CD4-positive, alpha-beta memory T cell (primary cell): ENCODE data around the gene ADSS2. TPM values are rescaled to one million over a fixed set of nuclear protein-coding genes. Genes with fewer than 3 reads are reported as not detected.

Source experiments
- CTCF ChIA-PET: fragments of 350-600 bp; sonication (Branson Sonifier 250); formaldehyde crosslinking; loops from one replicate; lab custom pipeline; 2021; ENCODE audit warnings: inconsistent platforms; ENCODE audit not compliant: partially characterized antibody; lab: Charles Lee
- POLR2A ChIA-PET: fragments of 350-600 bp; sonication (Branson Sonifier 250); formaldehyde crosslinking; loops from one replicate; lab custom pipeline; 2021; ENCODE audit not compliant: partially characterized antibody; lab: Charles Lee
- DNase-seq, 5 donors: peaks; one replicate each; pipeline versions ENCODE4 v3.0.0 to v3.0.0-alpha.2; 2020 to 2022; ENCODE audit warnings: mixed read lengths in 1 of 5
- H3K27ac ChIP-seq: one replicate; pipeline ENCODE4 v1.7.0; 2013; ENCODE audit warnings: low read depth, low read length
- H3K27me3 ChIP-seq: 2 replicates; pipeline ENCODE4 v1.7.0; 2013; ENCODE audit warnings: mild to moderate bottlenecking, low read length, moderate library complexity; ENCODE audit not compliant: insufficient read depth
- H3K36me3 ChIP-seq: 2 replicates; pipeline ENCODE4 v1.7.0; 2013; ENCODE audit warnings: mild to moderate bottlenecking, low read length, moderate library complexity; ENCODE audit not compliant: insufficient read depth
- H3K4me1 ChIP-seq: 2 replicates; pipeline ENCODE4 v1.7.0; 2013; ENCODE audit warnings: mild to moderate bottlenecking, low read length, moderate library complexity; ENCODE audit not compliant: insufficient read depth
- H3K4me3 ChIP-seq, 2 donors: one replicate each; pipeline ENCODE4 v1.7.0; 2013; ENCODE audit warnings: low read length in 2 of 2, mild to moderate bottlenecking in 1 of 2
- H3K9me3 ChIP-seq, 2 donors: one replicate each; pipeline ENCODE4 v1.7.0; 2013; ENCODE audit warnings: low read length in 2 of 2, control low read depth in 1 of 2; ENCODE audit not compliant: control insufficient read depth in 1 of 2
- H3K27ac Mint-ChIP-seq, 7 donors: one replicate each; pipeline ENCODE4 v1.8.0; 2020 to 2021; ENCODE audit warnings: mixed read lengths in 7 of 7, mild to moderate bottlenecking in 6 of 7, inconsistent platforms in 3 of 7, moderate library complexity in 3 of 7
- H3K27me3 Mint-ChIP-seq, 2 donors: one replicate each; pipeline ENCODE4 v1.8.0; 2020 to 2021; ENCODE audit warnings: mixed read lengths in 2 of 2
- H3K36me3 Mint-ChIP-seq, 2 donors: one replicate each; pipeline ENCODE4 v1.8.0; 2020 to 2021; ENCODE audit warnings: mixed read lengths in 2 of 2, inconsistent platforms in 1 of 2, mild to moderate bottlenecking in 1 of 2
- H3K4me1 Mint-ChIP-seq, 4 donors: one replicate each; pipeline ENCODE4 v1.8.0; 2020 to 2021; ENCODE audit warnings: mixed read lengths in 4 of 4, mild to moderate bottlenecking in 1 of 4
- H3K4me3 Mint-ChIP-seq, 8 donors: one replicate each; pipeline ENCODE4 v1.8.0; 2020 to 2021; ENCODE audit warnings: mixed read lengths in 8 of 8, mild to moderate bottlenecking in 7 of 8, moderate library complexity in 6 of 8, inconsistent platforms in 3 of 8
- H3K9me3 Mint-ChIP-seq, 8 donors: one replicate each; pipeline ENCODE4 v1.8.0; 2020 to 2021; ENCODE audit warnings: mixed read lengths in 8 of 8, mild to moderate bottlenecking in 5 of 8, inconsistent platforms in 3 of 8, moderate library complexity in 1 of 8
- intact Hi-C: fragments of 100-400 bp; cut with micrococcal nuclease; formaldehyde crosslinking; loops from one replicate; pipeline ENCODE4 v1.15.1; 2023
- polyA plus RNA-seq, 2 donors: library from polyadenylated mRNA; unstranded; fragments of 300-500 nt; fragmentation: Illumina TruSeq; gene quantifications; one replicate each; pipeline ENCODE4 v1.2.3, GENCODE V29; 2021
- total RNA-seq, 2 experiments: library from RNA; stranded (reverse); gene quantifications; one replicate each; pipeline ENCODE4 v1.2.3, GENCODE V29; 2021

The ADSS2 gene
- total and polyA plus RNA-seq, 4 experiments from 2014 or later: 26.9 to 65.4 (median 48.0) TPM

GRCh38 chr1:244473059-244473605 is 21.4 kb upstream of the ADSS2 start:
- Histone ChIP-seq H3K9me3 (no peaks in the 10 kb centered on the region), H3K27me3 (no peaks in the 10 kb centered on the region), H3K27ac (no peak overlapping the region), H3K4me3 (no peak overlapping the region), H3K36me3 (no peaks in the 10 kb centered on the region), H3K4me1 (no peaks in the 10 kb centered on the region)
- intact Hi-C loops: no loop called here
- H3K27ac Mint-ChIP-seq: no peak overlapping the region
- no peaks in the 10 kb centered on the region for H3K4me1 Mint-ChIP-seq
- DNase-seq: no peak
- H3K36me3 Mint-ChIP-seq: peaks cover 0 to 7% of the 10 kb centered on the region in 2 donors
- H3K4me3 Mint-ChIP-seq: no peak overlapping the region
- ChIA-PET CTCF (no interaction called here), POLR2A (no interaction called here)
- peaks cover 0 to 3% (median 0%) of the 10 kb centered on the region in 8 donors for H3K9me3 Mint-ChIP-seq
- H3K27me3 Mint-ChIP-seq: no peaks in the 10 kb centered on the region

GRCh38 chr1:244466724-244467123 is 15.0 kb upstream of the ADSS2 start:
- intact Hi-C loops: no loop called here
- H3K36me3 ChIP-seq: no peaks in the 10 kb centered on the region
- Mint-ChIP-seq H3K36me3 (no peaks in the 10 kb centered on the region), H3K4me3 (no peak overlapping the region), H3K27ac (no peak overlapping the region), H3K4me1 (no peaks in the 10 kb centered on the region), H3K27me3 (no peaks in the 10 kb centered on the region), H3K9me3 (peaks cover 0 to 1% (median 0%) of the 10 kb centered on the region in 8 donors)
- no peak overlapping the region for H3K27ac ChIP-seq
- H3K4me3 ChIP-seq: no peak overlapping the region
- POLR2A ChIA-PET: no interaction called here
- CTCF ChIA-PET: no interaction called here
- no peak for DNase-seq
- no peaks in the 10 kb centered on the region for H3K27me3 ChIP-seq
- H3K4me1 ChIP-seq: no peaks in the 10 kb centered on the region
- no peaks in the 10 kb centered on the region for H3K9me3 ChIP-seq

- H3K36me3 Mint-ChIP-seq: peaks cover 0 to 1% of the 10 kb centered on the region in 2 donors
- Histone ChIP-seq H3K4me1 (peaks cover 9% of the 10 kb centered on the region), H3K36me3 (no peaks in the 10 kb centered on the region), H3K27me3 (no peaks in the 10 kb centered on the region), H3K4me3 (peak within 1 kb of the TSS; percentile 70 to 89), H3K9me3 (no peaks in the 10 kb centered on the region), H3K27ac (peak within 1 kb of the TSS; percentile 70)
- peak within 1 kb of the TSS; percentile 78 to 90 (median 84) for H3K4me3 Mint-ChIP-seq
- peaks cover 7 to 14% (median 11%) of the 10 kb centered on the region in 4 donors for H3K4me1 Mint-ChIP-seq
- ChIA-PET CTCF (interaction anchor here (0.5 to 1.2 kb wide), 3 partner anchors 8 to 17 kb away, joined by 3 read pairs; no protein-coding TSS in a partner anchor), POLR2A (interaction anchor here (0.7 to 3.7 kb wide), 13 partner anchors 9 to 1206 kb away, joined by 3 to 29 read pairs (median 7); partner anchors contain the start of genes ADSS2, CEP170, COX20 and DESI2)
- H3K9me3 Mint-ChIP-seq: no peaks in the 10 kb centered on the region
- H3K27ac Mint-ChIP-seq: peak within 1 kb of the TSS; percentile 62 to 98 (median 88)
- DNase-seq: peak; percentile 72 to 80 (median 77)
- H3K27me3 Mint-ChIP-seq: no peaks in the 10 kb centered on the region
- intact Hi-C loops: loop anchor here (1.0 kb wide), 1 partner anchor 9 kb away; no protein-coding TSS in a partner anchor
These were observed 9.7 kb upstream of the ADSS2 start, which contains the start of gene CATSPERE for GRCh38 chr1:244461245-244462071. Gene CATSPERE, plus strand, starts transcription at chr1:244461273. Its CDS starts 157 bp downstream, at chr1:244461430.

DNA sequence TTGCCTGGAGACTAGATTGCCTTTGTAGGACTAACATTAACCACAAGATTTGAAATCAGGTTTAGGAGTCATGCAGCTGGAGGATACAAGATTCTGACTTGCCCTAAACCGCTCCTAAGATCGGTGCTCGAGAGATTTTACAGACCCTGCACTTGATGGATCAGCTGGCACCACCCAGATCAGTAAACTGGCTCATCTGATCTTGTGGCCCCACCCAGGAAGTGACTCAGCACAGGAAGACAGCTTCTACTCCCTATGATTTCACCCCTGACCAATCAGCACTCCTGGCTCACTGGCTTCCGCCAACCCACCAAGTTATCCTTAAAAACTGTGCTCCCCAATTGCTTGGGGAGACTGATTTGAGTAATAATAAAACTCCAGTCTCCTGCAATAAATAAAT is 8.5 kb upstream of the ADSS2 start:
- POLR2A ChIA-PET: interaction anchor here (1.1 to 3.7 kb wide), 3 partner anchors 8 to 375 kb away, joined by 5 to 18 read pairs (median 8); partner anchors contain the start of genes ADSS2 and COX20
- peaks cover 7 to 14% (median 11%) of the 10 kb centered on the region in 4 donors for H3K4me1 Mint-ChIP-seq
- H3K4me3 ChIP-seq: no peak overlapping the region
- H3K27ac ChIP-seq: no peak overlapping the region
- peaks cover 0 to 1% of the 10 kb centered on the region in 2 donors for H3K36me3 Mint-ChIP-seq
- intact Hi-C loops: no loop called here
- no peaks in the 10 kb centered on the region for H3K36me3 ChIP-seq
- H3K9me3 Mint-ChIP-seq: no peaks in the 10 kb centered on the region
- no peaks in the 10 kb centered on the region for H3K9me3 ChIP-seq
- peaks cover 9% of the 10 kb centered on the region for H3K4me1 ChIP-seq
- H3K4me3 Mint-ChIP-seq: peak overlapping the region in 7 of 8 donors; percentile 53 to 75 (median 63)
- H3K27ac Mint-ChIP-seq: peak overlapping the region; percentile 29 to 71 (median 61)
- CTCF ChIA-PET: no interaction called here
- no peak for DNase-seq
- H3K27me3 Mint-ChIP-seq: no peaks in the 10 kb centered on the region
- no peaks in the 10 kb centered on the region for H3K27me3 ChIP-seq

GRCh38 chr1:244458781-244459180 is 7.1 kb upstream of the ADSS2 start:
- intact Hi-C loops: no loop called here
- H3K36me3 ChIP-seq: no peaks in the 10 kb centered on the region
- POLR2A ChIA-PET: no interaction called here

DNA sequence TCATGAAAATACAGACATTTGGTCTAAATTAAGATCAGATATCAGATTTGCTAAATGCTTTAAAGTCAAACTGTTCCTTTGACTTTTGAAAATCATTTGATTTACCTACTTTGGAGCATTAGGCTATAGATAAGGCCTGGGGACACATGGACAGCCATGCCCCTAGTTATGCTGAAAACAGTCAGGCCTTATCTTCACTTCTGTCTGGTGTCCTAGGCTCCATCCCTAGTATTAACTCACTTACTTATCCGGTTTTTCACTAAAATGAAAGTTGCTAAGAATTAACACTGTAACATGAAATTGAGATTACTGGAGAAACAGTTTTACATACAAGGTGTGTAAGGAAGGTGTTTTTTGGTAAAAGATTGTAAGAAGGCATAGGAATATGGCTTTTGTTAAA is 4.9 kb upstream of the ADSS2 start:
- no peaks in the 10 kb centered on the region for H3K9me3 ChIP-seq
- POLR2A ChIA-PET: no interaction called here

More at GRCh38 chr1:244458781-244459180, 7.1 kb upstream of the ADSS2 start:
- CTCF ChIA-PET: interaction anchor here (1.0 kb wide), 1 partner anchor 9 kb away, joined by 3 read pairs; no protein-coding TSS in a partner anchor
- DNase-seq: no peak
- peaks cover 9% of the 10 kb centered on the region for H3K4me1 ChIP-seq
- Mint-ChIP-seq H3K9me3 (no peaks in the 10 kb centered on the region), H3K27ac (no peak overlapping the region), H3K4me1 (peaks cover 7 to 19% (median 11%) of the 10 kb centered on the region in 4 donors), H3K36me3 (peaks cover 0 to 1% of the 10 kb centered on the region in 2 donors), H3K27me3 (no peaks in the 10 kb centered on the region), H3K4me3 (no peak overlapping the region)
- H3K9me3 ChIP-seq: no peaks in the 10 kb centered on the region
- H3K27me3 ChIP-seq: no peaks in the 10 kb centered on the region
- H3K27ac ChIP-seq: no peak overlapping the region
- H3K4me3 ChIP-seq: no peak overlapping the region

GRCh38 chr1:244454412-244454811 is 2.7 kb upstream of the ADSS2 start:
- Histone ChIP-seq H3K9me3 (no peaks in the 10 kb centered on the region), H3K36me3 (no peaks in the 10 kb centered on the region), H3K4me3 (no peak overlapping the region), H3K27ac (no peak overlapping the region), H3K27me3 (no peaks in the 10 kb centered on the region), H3K4me1 (peaks cover 16% of the 10 kb centered on the region)
- CTCF ChIA-PET: no interaction called here
- H3K4me3 Mint-ChIP-seq: peak overlapping the region in 1 of 8 donors; percentile 1
- peaks cover 8 to 15% of the 10 kb centered on the region in 2 donors for H3K36me3 Mint-ChIP-seq
- POLR2A ChIA-PET: interaction anchor here (0.6 kb wide), 1 partner anchor 184 kb away, joined by 3 read pairs; no protein-coding TSS in a partner anchor
- DNase-seq: no peak
- H3K27me3 Mint-ChIP-seq: no peaks in the 10 kb centered on the region
- peak overlapping the region in 2 of 7 donors; percentile 14 to 80 for H3K27ac Mint-ChIP-seq
- no peaks in the 10 kb centered on the region for H3K9me3 Mint-ChIP-seq
- H3K4me1 Mint-ChIP-seq: peaks cover 15 to 28% (median 18%) of the 10 kb centered on the region in 4 donors
- intact Hi-C loops: no loop called here

More for the DNA sequence above, 4.9 kb upstream of the ADSS2 start:
- no peaks in the 10 kb centered on the region for H3K36me3 ChIP-seq
- no peaks in the 10 kb centered on the region for H3K27me3 ChIP-seq
- H3K27ac Mint-ChIP-seq: no peak overlapping the region
- no peak overlapping the region for H3K4me3 ChIP-seq
- DNase-seq: no peak
- peaks cover 14% of the 10 kb centered on the region for H3K4me1 ChIP-seq
- H3K27ac ChIP-seq: no peak overlapping the region
- no peaks in the 10 kb centered on the region for H3K9me3 Mint-ChIP-seq
- CTCF ChIA-PET: no interaction called here
- no peaks in the 10 kb centered on the region for H3K27me3 Mint-ChIP-seq
- peaks cover 0 to 1% of the 10 kb centered on the region in 2 donors for H3K36me3 Mint-ChIP-seq
- intact Hi-C loops: no loop called here
- H3K4me1 Mint-ChIP-seq: peaks cover 12 to 25% (median 16%) of the 10 kb centered on the region in 4 donors
- H3K4me3 Mint-ChIP-seq: no peak overlapping the region
